A549 treated with CORT108297 at 1 μM for 4 hours (cell line): ENCODE data around the gene PHKA2. TPM values are rescaled to one million over a fixed set of nuclear protein-coding genes. Genes with fewer than 3 reads are reported as not detected.

Experiments used
- total RNA-seq: library from RNA; stranded (reverse); fragments of 200-300 nt; extraction: Qiagen RNA extraction; gene quantifications from 5 replicates; pipeline ENCODE4 v1.2.3, GENCODE V29; 2022

Gene PHKA2, protein sequence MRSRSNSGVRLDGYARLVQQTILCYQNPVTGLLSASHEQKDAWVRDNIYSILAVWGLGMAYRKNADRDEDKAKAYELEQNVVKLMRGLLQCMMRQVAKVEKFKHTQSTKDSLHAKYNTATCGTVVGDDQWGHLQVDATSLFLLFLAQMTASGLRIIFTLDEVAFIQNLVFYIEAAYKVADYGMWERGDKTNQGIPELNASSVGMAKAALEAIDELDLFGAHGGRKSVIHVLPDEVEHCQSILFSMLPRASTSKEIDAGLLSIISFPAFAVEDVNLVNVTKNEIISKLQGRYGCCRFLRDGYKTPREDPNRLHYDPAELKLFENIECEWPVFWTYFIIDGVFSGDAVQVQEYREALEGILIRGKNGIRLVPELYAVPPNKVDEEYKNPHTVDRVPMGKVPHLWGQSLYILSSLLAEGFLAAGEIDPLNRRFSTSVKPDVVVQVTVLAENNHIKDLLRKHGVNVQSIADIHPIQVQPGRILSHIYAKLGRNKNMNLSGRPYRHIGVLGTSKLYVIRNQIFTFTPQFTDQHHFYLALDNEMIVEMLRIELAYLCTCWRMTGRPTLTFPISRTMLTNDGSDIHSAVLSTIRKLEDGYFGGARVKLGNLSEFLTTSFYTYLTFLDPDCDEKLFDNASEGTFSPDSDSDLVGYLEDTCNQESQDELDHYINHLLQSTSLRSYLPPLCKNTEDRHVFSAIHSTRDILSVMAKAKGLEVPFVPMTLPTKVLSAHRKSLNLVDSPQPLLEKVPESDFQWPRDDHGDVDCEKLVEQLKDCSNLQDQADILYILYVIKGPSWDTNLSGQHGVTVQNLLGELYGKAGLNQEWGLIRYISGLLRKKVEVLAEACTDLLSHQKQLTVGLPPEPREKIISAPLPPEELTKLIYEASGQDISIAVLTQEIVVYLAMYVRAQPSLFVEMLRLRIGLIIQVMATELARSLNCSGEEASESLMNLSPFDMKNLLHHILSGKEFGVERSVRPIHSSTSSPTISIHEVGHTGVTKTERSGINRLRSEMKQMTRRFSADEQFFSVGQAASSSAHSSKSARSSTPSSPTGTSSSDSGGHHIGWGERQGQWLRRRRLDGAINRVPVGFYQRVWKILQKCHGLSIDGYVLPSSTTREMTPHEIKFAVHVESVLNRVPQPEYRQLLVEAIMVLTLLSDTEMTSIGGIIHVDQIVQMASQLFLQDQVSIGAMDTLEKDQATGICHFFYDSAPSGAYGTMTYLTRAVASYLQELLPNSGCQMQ
- 10.9 to 14.3 TPM (median 12.7 TPM) in 5 replicates for total RNA-seq

DNA sequence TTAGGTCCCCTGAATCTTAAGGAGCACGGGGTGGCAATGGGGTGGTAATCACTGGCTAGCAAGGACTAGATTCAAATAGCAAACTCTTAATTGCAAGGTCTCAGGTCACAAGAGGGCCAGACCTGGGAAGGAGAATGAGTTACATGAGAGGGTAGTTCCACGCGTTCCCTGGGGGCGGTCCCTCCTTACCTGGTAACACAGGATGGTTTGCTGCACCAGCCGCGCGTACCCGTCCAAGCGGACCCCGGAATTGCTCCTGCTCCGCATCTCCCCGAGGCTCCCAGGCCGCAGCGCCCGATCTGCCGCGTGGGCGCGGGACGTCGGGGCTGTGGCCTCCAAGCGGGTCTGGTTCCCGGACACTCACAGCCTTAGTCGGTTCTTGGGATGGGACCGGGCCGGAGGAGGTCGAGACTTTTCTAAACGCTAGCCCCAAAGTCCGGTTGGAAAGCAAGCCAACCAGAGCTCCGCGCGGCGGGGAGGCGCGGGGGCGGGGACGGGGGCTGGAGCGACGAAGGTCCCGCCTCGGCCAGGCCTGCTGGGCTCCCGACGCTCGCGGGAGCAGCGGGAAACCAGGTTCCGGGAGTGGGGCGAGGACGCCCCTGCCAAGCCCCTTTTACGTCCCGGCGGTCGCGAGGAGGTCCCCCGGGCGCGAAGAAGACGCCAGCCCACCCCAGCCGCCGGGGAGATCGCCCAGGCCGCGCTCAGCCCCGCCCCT lies at the start of gene PHKA2:
Gene PHKA2 (minus strand): TSS at position 449 of the 715 bp plus-strand sequence. CDS start 182 bp downstream, at position 267.

Other genes with a start within 250 kb of the PHKA2 start
- gene ADGRG2, start 138.4 kb upstream of the PHKA2 start, total RNA-seq: 6.2 to 7.6 TPM (median 6.9 TPM) in 5 replicates